HL-60 (cell line): ENCODE results near the gene ADAMTS1.

Experiments
- GABPA ChIP-seq: IDR thresholded peaks from 2 replicates; pipeline ENCODE4 v1.6.1; 2012; ENCODE audit warnings: low read depth
- POLR2AphosphoS5 ChIP-seq: IDR thresholded peaks from 2 replicates; pipeline ENCODE4 v1.6.1; 2012; ENCODE audit warnings: low read depth
- REST ChIP-seq: IDR thresholded peaks from 2 replicates; pipeline ENCODE4 v1.6.1; 2012; ENCODE audit warnings: low read depth; ENCODE audit not compliant: insufficient replicate concordance
- TF ChIP-seq, protein P1 (sequence below): IDR thresholded peaks from one replicate; pipeline ENCODE4 v1.5.1; 2011; ENCODE audit warnings: low read length, control low read depth, inconsistent platforms; ENCODE audit not compliant: insufficient read depth

DNA sequence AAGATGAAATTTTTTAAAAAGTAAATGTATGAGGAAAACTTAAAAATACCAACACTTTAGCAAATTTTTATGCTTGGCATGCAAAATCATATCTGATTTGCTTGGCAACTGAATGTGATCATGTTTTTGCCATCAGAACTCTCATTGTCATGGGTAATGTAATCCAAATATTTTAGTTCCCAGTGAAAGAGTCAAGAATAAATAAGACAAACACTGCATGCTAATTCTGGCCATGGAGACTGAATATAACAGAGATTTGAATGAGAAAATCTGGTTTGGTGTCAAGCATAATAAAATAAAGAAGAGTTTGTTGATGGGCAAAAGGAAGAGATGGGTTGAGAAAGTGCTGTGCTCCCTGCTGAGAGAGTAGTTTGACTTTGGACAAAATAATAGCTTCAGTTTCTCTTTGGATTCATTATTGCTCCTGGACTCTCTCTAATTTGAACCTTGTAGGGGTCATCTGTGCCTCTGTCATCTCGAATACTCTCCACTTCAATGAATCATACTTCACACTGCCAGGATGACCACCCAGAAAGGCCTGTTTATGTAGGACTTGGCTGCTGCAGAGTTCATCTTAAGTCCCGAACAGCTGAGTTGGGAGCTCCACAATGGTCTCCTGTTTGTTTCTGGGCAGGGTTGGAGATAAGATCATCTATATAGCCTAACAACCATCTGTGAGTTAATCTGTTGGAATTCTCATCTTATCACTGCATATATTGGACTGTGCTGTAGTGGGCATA, 34.4 kb downstream of the ADAMTS1 start:
- TF ChIP-seq, protein P1, sequence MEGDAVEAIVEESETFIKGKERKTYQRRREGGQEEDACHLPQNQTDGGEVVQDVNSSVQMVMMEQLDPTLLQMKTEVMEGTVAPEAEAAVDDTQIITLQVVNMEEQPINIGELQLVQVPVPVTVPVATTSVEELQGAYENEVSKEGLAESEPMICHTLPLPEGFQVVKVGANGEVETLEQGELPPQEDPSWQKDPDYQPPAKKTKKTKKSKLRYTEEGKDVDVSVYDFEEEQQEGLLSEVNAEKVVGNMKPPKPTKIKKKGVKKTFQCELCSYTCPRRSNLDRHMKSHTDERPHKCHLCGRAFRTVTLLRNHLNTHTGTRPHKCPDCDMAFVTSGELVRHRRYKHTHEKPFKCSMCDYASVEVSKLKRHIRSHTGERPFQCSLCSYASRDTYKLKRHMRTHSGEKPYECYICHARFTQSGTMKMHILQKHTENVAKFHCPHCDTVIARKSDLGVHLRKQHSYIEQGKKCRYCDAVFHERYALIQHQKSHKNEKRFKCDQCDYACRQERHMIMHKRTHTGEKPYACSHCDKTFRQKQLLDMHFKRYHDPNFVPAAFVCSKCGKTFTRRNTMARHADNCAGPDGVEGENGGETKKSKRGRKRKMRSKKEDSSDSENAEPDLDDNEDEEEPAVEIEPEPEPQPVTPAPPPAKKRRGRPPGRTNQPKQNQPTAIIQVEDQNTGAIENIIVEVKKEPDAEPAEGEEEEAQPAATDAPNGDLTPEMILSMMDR, result no peak
- TF ChIP-seq POLR2AphosphoS5 (no peak), REST (no peak), GABPA (no peak)
